Measurements from ENCODE around the gene RAD54L.
"Not testable (repeated sequence)": the region's sequence is repeated elsewhere in the genome, so short reads cannot be mapped to it uniquely, and the experiment has no call there.

Gene RAD54L

DNA sequence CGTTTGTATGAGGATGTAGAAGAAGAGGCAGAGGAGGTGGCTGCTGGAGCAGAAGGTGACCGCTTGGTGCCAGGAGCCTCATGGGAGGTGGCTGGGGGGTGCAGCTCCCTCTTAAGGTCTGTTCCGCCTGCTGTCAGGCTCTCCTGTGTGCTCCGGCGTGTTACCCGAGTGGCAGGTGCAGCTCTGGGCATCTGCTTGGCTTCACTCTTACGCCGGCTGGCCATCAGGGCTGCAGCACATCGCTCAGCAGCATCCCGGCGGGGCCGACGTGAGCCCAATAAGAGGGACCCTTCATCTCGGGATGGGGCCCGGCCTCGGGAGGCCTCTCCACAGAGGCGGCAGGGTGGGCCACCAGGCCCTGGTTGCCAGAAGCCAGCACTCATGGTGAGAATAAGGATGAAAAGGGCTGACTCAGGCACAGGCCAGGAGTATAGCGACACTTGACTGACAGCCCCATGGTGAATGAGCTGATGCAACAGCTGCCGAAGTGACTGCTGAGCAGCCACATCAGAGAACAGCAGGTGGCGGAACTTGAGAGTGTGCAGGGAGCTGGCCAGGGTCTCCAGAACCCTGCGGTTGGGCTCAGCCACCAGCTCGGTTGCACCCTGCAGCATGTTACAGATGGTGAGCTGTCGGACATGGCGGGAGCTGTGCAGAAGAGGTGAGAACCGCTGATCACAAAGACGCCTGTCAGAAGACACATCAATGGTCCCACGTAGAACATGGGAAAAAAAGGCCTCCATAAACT lies 38.3 kb downstream of the RAD54L start:
- DNase-seq (peak; percentile 51), ATAC-seq (peak; percentile 85)

DNA sequence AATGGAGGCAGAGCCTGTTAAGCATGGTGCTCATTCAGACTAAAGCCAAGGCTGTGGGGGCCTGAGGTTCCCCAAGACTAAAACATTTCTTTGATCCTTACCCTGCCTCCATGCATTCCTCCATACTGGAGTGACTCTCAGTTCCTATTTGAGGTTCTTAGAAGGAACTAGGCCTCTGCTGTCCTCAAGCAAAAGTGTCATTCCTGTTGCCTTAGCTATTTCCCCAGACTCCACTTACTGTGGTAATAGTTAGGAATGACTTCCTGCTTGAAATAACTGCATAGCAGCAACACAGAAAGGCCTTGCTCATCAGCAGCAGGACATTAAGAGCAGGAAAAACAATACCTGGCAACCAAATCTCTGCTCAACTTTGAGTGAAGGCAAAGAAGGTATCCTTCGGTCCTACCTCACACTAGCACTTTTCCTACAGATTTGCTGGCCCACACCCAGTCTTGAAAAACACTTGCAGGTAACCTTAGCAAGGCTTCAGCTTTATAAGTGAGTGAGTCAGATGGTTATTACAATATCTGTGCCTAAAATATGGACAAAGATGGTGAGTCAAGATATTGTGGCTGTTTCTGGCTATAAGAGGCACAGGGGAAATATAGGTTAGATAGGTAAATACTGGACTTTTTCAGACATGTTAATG lies 41.0 kb downstream of the RAD54L start:
- DNase-seq = no peak
- ATAC-seq = no peak

DNA sequence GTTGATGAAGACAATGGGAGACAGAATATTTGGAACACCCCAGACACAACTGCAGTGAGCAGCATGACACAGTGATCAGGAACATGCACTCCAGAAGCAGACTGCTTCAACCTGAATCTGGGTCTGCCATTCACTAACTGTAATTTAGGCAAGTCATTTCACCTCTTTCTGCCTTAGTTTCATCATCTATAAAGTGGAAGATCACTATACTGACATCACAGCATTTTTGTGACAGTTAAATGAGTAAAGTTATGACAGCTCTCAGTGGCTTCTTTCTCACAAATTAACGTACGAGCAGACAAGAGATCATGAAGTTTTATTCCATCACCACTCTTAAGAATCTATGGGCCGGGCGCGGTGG lies 41.6 kb downstream of the RAD54L start:
- DNase-seq (no peak), ATAC-seq (no peak)

DNA sequence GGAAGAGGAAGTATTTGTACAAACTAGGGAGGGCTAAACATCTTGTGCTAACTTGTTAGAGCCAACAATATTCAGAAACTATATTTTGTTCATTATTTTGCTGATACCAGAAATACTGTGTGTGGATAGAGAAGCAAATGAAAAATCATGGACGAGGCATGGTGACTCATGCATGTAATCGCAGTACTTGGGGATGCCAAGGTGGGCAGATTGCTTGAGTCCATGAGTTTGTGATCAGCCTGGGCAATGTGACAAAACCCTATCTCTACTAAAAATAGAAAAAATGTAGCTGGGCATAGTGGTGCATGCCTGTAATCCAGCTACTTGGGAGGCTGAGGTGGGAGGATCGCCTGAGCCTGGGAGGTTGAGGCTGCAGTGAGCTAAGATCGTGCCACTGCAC lies 42.4 kb downstream of the RAD54L start:
- ATAC-seq (no peak), DNase-seq (no peak)

DNA sequence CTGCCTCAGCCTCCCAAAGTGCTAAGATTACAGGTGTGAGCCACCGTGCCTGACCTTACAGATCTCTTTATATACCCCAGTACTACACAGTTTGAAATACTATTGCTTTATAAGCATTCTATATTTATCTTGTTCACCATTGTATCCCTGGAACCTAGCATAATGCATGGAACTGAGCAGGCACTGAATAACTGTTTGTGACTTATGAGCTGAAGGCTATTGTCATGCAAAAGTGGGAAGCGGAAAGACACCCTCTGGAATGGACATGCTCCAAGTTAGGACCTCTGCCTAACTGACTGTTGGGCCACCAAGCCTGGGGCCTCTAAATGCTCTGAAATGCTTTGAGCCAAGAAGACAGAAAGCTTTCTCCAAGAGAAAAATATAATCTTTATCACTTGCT lies 47.7 kb downstream of the RAD54L start:
- no peak for ATAC-seq
- no peak for DNase-seq

DNA sequence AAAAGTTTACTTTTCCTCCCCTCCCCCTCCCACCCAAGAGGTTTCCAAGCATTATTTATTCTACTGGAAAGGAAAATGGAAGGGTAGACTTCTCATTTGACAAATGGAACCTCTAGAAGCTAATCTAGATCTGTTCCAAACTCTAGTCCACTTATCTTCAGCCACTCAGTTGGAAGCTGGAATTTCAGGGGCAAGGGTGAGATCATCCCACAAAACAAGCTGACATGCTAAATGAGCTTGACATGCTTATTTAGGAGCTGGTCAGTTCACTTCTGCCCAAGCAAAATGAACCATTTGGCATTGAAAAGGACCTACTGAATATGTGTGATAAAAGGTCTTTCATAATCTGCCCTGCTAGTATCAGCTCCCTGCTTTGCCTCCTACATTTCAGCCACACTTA lies 50.8 kb downstream of the RAD54L start:
- no peak for DNase-seq
- no peak for ATAC-seq

DNA sequence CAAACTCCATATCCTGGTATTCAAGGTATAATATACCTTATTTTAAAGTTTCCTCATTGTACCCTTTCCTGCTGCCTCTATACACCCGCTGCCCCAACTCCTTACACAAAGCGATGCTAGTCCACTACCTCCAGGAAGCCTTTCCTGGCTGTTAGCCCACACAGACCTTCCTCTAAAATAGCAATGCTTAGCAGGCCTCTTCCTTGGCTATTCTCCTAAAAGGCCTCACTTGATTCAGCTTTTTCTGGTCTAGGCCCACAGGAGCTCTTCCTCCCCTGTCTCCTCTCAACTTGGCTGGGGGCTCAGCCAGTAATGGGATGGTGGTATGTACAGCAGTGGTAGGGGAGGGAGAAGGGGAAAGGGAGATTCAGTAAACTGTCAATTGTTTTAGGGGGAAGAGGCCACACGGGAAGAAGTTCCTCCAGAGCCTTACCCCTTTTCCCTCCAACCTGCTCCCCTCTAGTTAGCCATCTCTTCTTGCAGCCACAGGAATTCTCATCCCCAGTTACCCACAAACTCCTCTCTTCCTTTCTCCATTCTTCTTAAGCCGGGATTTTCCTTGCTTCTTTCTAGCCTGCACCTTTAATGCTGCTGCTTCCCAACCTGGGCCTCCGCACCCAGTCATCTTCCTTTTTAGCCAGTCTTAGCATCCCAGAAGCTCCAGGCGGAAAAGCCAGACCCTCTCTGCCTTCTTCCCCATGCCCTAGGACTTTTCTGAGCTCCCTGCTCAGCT lies 53.3 kb downstream of the RAD54L start:
- ATAC-seq = no peak

DNA sequence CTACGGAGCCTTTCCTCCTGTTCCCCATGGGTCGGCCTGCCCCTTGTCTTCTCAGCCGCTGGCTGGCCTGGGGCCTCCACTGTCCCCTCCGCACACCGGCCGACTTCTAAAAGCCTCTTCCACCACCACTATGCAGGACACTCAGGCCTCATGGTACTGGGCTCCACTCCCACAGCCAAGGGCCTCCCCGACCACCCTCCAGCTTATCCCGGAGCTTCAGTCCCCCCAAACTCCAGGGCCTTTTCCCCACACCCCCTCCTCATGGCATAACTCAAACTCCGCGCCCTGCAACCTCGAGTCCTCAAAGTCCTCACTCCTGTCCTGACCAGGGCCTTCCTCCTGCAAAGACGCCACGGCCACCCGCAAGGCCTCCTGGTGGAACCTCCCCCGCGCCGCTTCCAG lies 53.8 kb downstream of the RAD54L start:
- DNase-seq (peak; percentile 39), ATAC-seq (no peak)

More for the DNA sequence above, 53.3 kb downstream of the RAD54L start:
- DNase-seq = no peak

DNA sequence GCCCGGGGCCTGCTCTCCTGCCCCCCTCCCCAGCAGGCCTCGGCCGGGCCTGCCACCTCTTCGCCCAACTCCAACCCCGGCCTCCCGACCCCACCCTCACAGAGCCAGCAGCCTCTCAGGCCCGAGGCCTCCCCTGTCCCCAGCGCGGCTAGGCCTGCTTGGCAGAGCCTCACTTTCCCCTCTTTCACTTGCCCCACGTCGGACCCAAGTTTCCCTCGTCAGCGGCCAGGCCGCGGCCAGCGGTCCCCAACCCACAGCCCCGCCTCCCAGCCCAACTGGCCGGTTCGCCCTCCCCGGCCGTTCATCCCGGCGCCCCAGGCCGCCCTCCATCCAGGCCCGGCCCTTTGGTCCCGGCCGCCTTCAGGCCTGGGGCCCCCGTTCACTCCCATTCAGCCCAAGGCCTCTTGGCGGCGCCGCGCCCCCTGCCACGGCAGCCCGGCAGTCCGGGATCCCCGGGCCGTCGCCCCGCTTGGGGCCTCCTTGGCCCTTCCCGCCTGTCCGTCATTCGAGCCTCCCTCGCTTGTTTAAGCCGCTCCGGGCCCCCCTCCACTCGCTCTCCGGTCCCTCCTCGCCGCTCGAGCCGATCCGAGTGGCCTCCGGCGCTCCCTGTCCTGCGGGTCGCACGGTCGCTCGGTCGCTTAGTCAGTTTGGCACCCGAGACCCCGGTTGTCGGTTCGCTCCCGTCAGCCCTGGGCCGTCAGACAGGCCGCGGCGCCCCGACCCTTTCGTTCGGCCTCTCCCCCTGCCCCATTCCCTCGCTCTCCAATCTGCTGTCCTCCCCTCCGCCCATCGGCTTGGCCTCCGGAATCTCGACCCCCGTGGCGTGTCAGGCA lies 54.5 kb downstream of the RAD54L start:
- ATAC-seq (peak; percentile 44), DNase-seq (peak; percentile 69)

DNA sequence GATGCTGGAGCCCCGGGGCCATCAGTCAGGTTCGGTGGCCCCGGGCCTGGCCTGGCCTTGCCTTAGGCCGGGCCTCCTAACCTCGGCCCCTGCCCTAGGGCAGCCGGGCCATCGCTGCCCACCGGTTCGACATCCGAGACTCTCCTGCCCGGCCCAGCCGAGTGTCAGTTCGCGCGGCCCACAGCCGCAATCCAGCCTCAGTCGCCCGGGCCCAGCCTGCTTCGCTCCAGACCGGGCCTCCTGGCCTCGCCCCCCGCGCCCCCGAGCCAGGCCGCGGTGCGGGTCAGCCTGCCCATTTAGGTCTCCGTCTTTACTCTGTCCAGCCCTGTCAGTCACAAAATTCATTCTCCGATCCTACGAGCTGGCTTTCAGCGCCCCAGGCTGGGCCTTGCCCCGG lies 55.1 kb downstream of the RAD54L start:
- DNase-seq = peak; percentile 33
- ATAC-seq = peak; percentile 2

DNA sequence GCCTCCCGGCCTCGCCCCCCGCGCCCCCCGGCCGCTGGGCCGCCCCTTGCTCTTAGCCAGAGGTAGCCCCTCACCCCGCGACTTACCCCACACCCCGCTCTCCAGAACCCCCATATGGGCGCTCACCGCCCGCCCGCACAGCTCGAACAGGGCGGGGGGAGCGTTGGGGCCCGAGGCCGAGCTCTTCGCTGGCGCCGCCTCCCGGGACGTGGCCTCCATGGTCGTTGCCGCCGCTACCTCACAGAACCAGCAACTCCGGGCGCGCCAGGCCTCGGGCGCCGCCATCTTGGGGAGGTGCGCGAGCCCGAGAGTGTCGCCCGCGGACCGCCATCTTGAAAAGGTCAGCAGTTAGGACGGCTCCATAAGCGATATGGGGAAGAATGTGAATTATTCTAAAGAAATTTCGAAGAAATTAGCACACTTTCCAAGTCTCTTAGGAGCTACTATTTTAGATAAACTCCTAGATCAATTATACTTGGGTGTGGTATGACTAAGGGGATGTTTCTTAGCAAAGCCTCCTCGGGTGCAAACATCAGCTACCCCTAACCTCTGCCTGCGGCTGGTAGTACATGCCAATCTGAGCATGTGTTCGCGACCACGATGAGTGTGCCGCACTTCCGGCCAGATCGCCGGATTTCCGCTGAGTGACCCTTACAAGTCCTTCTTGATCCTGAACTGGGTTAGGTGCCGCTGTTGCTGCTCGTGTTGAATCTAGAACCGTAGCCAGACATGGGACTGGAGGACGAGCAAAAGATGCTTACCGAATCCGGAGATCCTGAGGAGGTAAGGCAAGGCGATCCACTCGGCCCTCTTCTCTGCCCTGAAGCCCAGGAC lies 55.7 kb downstream of the RAD54L start, which contains the start of the genes LRRC41 and UQCRH:
Gene LRRC41, minus strand, starts transcription at position 579 of the 834 bp plus-strand sequence. Its CDS starts 294 bp downstream, at position 285.
Gene UQCRH, plus strand, starts transcription at position 661 of the 834 bp plus-strand sequence. Its CDS starts 69 bp downstream, at position 730.
- ATAC-seq = peak; percentile 84
- DNase-seq = peak; percentile 92

DNA sequence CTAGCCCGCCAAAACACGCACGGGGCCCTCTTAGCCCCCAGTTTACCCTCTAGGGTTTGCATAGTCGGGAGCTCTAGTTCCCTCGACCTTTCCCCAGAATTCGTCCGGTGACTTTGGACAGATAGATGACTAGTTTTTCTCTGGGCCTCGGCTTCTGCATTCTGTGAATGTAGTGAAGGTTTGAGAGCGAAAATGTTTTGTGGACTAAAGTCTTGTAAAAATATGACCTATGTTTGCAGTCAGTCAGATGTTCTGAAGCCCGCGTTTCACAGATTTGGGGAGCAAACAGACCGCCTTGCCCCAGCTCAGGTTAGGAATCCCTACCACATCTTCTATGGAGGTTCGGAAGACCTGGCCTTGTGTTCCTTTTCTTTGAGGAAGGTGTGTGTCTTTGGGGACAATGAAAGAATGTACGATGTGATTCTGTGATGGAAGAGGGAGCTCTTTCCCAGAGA lies 56.3 kb downstream of the RAD54L start:
- ATAC-seq = no peak
- no peak for DNase-seq

DNA sequence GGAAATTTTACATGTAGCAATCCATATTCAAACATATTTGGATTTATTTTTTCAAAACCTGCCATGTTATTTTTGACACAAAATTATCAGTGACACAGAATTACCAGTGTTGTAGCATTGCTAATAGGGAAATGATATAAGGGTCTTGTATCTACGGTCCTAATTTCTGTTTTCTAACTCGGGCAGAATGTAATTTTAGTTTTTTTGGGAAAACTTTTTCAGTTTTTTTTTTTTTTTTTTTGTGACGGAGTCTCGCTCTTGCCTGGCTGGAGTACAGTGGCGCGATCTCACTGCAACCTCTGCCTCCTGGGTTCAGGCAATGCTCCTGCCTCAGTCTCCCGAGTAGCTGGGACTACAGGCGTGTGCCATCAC lies 58.6 kb downstream of the RAD54L start:
- no peak for ATAC-seq
- DNase-seq = no peak

DNA sequence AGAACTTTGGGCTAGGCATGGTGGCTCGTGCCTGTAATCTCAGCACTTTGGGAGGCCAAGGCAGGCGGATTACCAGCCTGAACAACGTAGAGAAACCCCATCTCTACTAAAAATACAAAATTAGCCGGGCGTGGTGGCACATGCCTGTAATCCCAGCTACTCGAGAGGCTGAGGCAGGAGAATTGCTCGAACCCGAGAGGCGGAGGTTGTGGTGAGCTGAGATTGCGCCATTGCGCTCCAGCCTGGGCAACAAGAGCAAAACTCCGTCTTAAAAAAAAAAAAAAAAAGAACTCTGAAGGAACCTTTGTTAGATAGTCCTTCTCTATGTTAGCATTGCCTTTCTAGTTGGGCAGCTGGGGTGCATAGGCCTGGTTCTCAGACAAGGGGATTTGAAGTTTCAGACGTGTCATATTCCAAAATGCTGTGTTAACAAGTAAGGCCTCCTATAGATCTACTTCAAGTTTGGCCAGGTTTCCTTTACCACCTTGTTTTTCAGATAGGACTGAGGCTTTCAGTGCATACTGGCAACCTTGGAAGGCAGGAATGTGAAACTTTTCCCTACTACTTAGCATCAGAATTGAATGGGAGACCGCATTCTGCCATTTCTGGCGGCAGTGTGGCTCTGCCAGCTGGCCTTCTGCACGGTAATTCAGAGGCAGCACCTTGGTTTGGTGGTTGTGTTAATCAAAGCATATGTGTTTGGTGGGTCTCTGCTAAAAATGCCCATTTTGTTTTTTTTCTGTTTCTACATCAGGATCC lies 62.0 kb downstream of the RAD54L start:
- ATAC-seq = no peak
- no peak for DNase-seq

DNA sequence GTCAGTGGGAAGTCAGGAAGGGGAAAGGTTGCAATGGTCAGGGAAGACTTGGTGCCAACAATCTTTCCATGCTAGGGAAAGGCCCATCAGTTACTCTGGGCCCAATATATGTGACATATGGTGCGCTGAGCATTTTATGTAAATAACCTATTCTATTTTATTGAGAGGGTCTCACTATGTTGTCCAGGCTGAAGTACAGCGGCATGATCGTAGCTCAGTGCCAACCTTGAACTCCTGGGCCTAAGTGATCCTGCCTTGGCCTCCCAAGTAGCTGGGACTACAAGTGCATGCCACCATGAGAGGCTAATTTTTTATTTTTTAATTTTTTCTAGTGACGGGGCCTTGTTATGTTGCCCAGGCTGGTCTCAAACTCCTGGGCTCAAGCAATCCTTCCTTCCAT lies 62.8 kb downstream of the RAD54L start:
- no peak for ATAC-seq
- DNase-seq = no peak

DNA sequence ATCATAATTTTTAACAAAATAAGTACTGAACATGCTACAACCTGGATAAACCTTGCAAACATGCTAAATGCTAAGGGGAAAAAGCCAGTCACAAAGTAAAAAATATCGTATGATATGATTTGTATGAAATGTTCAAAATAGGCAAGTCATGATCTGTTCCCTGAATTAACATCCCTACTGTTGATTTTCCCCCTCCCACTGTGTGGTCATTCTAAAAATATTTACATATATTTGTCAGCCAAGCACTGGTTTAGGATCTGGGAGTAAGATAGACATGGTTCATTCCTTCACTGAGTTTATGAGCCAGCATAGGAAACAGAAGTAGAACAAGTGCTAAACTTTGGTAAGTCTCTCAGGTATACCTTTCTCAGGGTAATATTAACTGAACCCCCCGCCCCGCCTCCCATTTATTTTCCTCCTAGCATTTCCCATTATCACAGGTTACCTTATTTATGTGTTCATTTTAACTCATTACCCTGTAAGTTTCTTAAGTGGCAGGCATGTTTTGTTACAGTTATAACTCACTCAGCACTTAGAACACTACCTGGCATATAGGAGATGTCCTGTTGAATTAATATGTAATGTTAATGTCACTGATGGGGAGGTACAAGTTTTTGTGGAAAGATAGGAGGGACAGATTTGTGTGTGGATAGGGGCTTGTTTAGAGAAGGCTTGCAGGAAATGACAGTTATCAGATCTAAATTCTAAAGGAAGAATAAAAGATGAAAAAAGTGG lies 68.3 kb downstream of the RAD54L start:
- DNase-seq = no peak
- no peak for ATAC-seq

DNA sequence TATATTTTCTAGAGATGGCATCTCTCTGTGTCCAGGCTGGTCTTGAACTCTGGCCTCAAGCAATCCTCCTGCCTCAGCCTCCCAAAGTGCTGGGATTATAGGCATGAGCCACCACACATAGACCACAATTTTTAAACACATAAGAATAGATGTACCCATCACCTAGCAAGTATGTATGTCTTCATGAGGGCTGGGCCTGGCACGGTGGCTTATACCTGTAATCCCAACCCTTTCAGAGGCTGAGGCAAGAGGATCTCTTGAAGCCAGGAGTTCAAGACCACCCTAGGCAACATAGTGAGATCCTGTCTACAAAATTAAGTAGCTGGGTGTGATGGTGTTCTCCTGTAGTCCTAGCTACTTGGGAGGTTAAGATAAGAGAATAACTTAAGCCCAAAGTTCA lies 69.8 kb downstream of the RAD54L start:
- ATAC-seq (no peak), DNase-seq (no peak)

DNA sequence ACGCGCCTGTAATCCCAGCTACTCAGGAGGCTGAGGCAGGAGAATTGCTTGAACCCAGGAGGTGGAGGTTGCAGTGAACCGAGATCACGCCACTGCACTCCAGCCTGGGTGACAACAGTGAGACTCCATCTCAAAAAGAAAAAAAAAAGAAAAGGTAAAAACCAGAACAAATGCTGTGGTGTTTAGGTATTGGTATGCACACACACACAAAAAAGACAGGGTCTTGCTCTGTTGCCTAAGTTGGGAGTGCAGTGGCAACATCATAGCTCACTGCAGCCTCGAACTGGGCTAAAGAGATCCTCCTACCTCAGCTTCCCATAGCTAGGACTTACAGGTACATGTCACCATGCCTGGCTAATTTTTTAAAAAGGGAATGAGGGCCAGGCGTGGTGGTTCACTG lies 71.7 kb downstream of the RAD54L start:
- not testable (repeated sequence) for DNase-seq

More for the DNA sequence above, 71.7 kb downstream of the RAD54L start:
- not testable (repeated sequence) for ATAC-seq
